Vagina (tissue), 2 donors: ENCODE measurements around the gene ADARB1. TPM values are rescaled to one million over a fixed set of nuclear protein-coding genes. Genes with fewer than 3 reads are reported as not detected.

Experiments used
- DNase-seq, 2 donors: peaks; one replicate each; pipeline ENCODE4 v3.0.0-alpha.2; 2017; ENCODE audit errors: extremely low spot score in 2 of 2
- H3K27ac ChIP-seq: fragments of 200-600 bp; sonication (generic); one replicate; pipeline ENCODE4 v1.5.1; 2019
- H3K27me3 ChIP-seq: fragments of 200-600 bp; sonication (generic); one replicate; pipeline ENCODE4 v1.5.1; 2019
- H3K36me3 ChIP-seq, 2 donors: fragments of 200-600 bp; sonication (generic); one replicate each; pipeline ENCODE4 v1.5.1; 2017 to 2019
- H3K4me1 ChIP-seq: fragments of 200-600 bp; sonication (generic); one replicate; pipeline ENCODE4 v1.5.1; 2019
- H3K4me3 ChIP-seq, 2 donors: fragments of 200-600 bp; sonication (generic); 1 replicate in 1 of 2; 2 replicates in 1 of 2; pipeline ENCODE4 v1.5.1; 2016 to 2019
- H3K9me3 ChIP-seq: fragments of 200-600 bp; sonication (generic); one replicate; pipeline ENCODE4 v1.5.1; 2019
- CTCF ChIP-seq, 3 experiments: fragments of 450-650 bp in 2 of 3; fragments of 200-600 bp in 1 of 3; sonication (generic) in 1 of 3; IDR thresholded peaks; one replicate each; pipeline ENCODE4 v1.5.1; 2017 to 2019; ENCODE audit warnings: antibody characterized with exemption in 3 of 3, mild to moderate bottlenecking in 2 of 3, moderate library complexity in 2 of 3
- POLR2A ChIP-seq, 2 donors: fragments of 450-650 bp; IDR thresholded peaks; one replicate each; pipeline ENCODE4 v1.6.1; 2017; ENCODE audit warnings: antibody characterized with exemption in 2 of 2, mild to moderate bottlenecking in 2 of 2, moderate library complexity in 2 of 2
- POLR2AphosphoS5 ChIP-seq, 2 donors: sonication (generic); formaldehyde crosslinking; IDR thresholded peaks; one replicate each; pipeline ENCODE4 v1.9.0; 2017; ENCODE audit warnings: antibody characterized with exemption in 2 of 2, mild to moderate bottlenecking in 2 of 2, low read depth in 1 of 2; ENCODE audit not compliant: insufficient read depth in 1 of 2
- intact Hi-C: fragments of 100-400 bp; cut with DNase I; formaldehyde crosslinking; loops from one replicate; pipeline ENCODE4 v1.15.1; 2023
- total RNA-seq: library from RNA; depleted of rRNA; stranded (reverse); fragments of >200 nt; gene quantifications from one replicate; pipeline ENCODE4 v1.2.3, GENCODE V29; 2016

The ADARB1 gene
- total RNA-seq, 1 donor from 2014 or later: 19.6 TPM

GRCh38 chr21:45126204-45126626 lies 51.8 kb downstream of the ADARB1 start:
- DNase-seq: no peak
- Histone ChIP-seq H3K9me3 (no peaks in the 10 kb centered on the region), H3K4me3 (no peak overlapping the region), H3K27me3 (no peaks in the 10 kb centered on the region), H3K4me1 (peaks cover 43% of the 10 kb centered on the region), H3K36me3 (no peaks in the 10 kb centered on the region), H3K27ac (no peak overlapping the region)
- intact Hi-C loops: no loop called here
- no peak for TF ChIP-seq POLR2AphosphoS5 (IDR thresholded peaks at IDR 0.05; ENCODE audit: insufficient read depth in 1 of 2, low read depth in 1 of 2)
- no peak for TF ChIP-seq POLR2A (IDR thresholded peaks at IDR 0.05)
- no peak for TF ChIP-seq CTCF (IDR thresholded peaks at IDR 0.05)

- Histone ChIP-seq H3K4me3 (no peak overlapping the region), H3K27me3 (no peaks in the 10 kb centered on the region), H3K27ac (no peak overlapping the region), H3K9me3 (no peaks in the 10 kb centered on the region), H3K36me3 (no peaks in the 10 kb centered on the region), H3K4me1 (peaks cover 42% of the 10 kb centered on the region)
- intact Hi-C loops: no loop called here
- no peak for TF ChIP-seq POLR2AphosphoS5 (IDR thresholded peaks at IDR 0.05; ENCODE audit: insufficient read depth in 1 of 2, low read depth in 1 of 2)
- no peak for TF ChIP-seq POLR2A (IDR thresholded peaks at IDR 0.05)
- TF ChIP-seq CTCF (IDR thresholded peaks at IDR 0.05): no peak
- DNase-seq: no peak
Observed at GRCh38 chr21:45126983-45127382, 52.6 kb downstream of the ADARB1 start.

- Histone ChIP-seq H3K4me3 (no peak overlapping the region), H3K9me3 (no peaks in the 10 kb centered on the region), H3K27me3 (no peaks in the 10 kb centered on the region), H3K36me3 (no peaks in the 10 kb centered on the region), H3K4me1 (peaks cover 40% of the 10 kb centered on the region), H3K27ac (no peak overlapping the region)
- DNase-seq: no peak
- intact Hi-C loops: no loop called here
- no peak for TF ChIP-seq POLR2AphosphoS5 (IDR thresholded peaks at IDR 0.05; ENCODE audit: insufficient read depth in 1 of 2, low read depth in 1 of 2)
Observed at GRCh38 chr21:45127937-45128336, 53.6 kb downstream of the ADARB1 start.

- H3K27ac ChIP-seq: no peak overlapping the region
- no peaks in the 10 kb centered on the region for H3K27me3 ChIP-seq
- no peak overlapping the region for H3K4me3 ChIP-seq
- H3K36me3 ChIP-seq: no peaks in the 10 kb centered on the region
- TF ChIP-seq POLR2AphosphoS5 (IDR thresholded peaks at IDR 0.05; ENCODE audit: insufficient read depth in 1 of 2, low read depth in 1 of 2): no peak
- peak; percentile 30 to 79 (median 70) for TF ChIP-seq CTCF (IDR thresholded peaks at IDR 0.05)
- H3K4me1 ChIP-seq: peaks cover 46% of the 10 kb centered on the region
- intact Hi-C loops: no loop called here
- DNase-seq: no peak
- H3K9me3 ChIP-seq: no peaks in the 10 kb centered on the region
Observed at GRCh38 chr21:45128613-45129188, 54.3 kb downstream of the ADARB1 start.

GRCh38 chr21:45129189-45129923 lies 55.0 kb downstream of the ADARB1 start:
- Histone ChIP-seq H3K9me3 (no peaks in the 10 kb centered on the region), H3K27me3 (no peaks in the 10 kb centered on the region), H3K27ac (peak overlapping the region; percentile 57), H3K4me3 (no peak overlapping the region), H3K4me1 (peaks cover 46% of the 10 kb centered on the region), H3K36me3 (no peaks in the 10 kb centered on the region)
- DNase-seq: no peak
- TF ChIP-seq CTCF (IDR thresholded peaks at IDR 0.05): no peak
- TF ChIP-seq POLR2AphosphoS5 (IDR thresholded peaks at IDR 0.05; ENCODE audit: insufficient read depth in 1 of 2, low read depth in 1 of 2): peak in 1 of 2 donors; percentile 43
- intact Hi-C loops: no loop called here
